ENCODE data around the gene PMS2.
"Not testable (repeated sequence)": the region's sequence is repeated elsewhere in the genome, so short reads cannot be mapped to it uniquely, and the experiment has no call there.

The PMS2 gene

GRCh38 chr7:6012355-6013104 lies 3.7 kb upstream of the PMS2 start:
- no peak for DNase-seq (ENCODE audit: low read depth)

- no peak for DNase-seq (ENCODE audit: low read depth)
Observed at GRCh38 chr7:6011541-6011940, 2.7 kb upstream of the PMS2 start.

GRCh38 chr7:6010370-6010769 lies 1.5 kb upstream of the PMS2 start:
- DNase-seq (ENCODE audit: low read depth) = not testable (repeated sequence)

GRCh38 chr7:6007835-6008590 lies 836 bp downstream of the PMS2 start:
- not testable (repeated sequence) for DNase-seq (ENCODE audit: low read depth)

GRCh38 chr7:6007386-6007785 lies 1.5 kb downstream of the PMS2 start:
- no peak for DNase-seq (ENCODE audit: low read depth)

- DNase-seq (ENCODE audit: low read depth) = peak; percentile 58
Observed at GRCh38 chr7:5997210-5997808, 11.5 kb downstream of the PMS2 start.

GRCh38 chr7:5987061-5987460 lies 21.8 kb downstream of the PMS2 start:
- not testable (repeated sequence) for DNase-seq (ENCODE audit: low read depth)

- DNase-seq (ENCODE audit: low read depth) = not testable (repeated sequence)
Observed at GRCh38 chr7:5979680-5980314, 29.1 kb downstream of the PMS2 start.

GRCh38 chr7:5973580-5973979 lies 35.3 kb downstream of the PMS2 start:
- DNase-seq (ENCODE audit: low read depth) = not testable (repeated sequence)

- DNase-seq (ENCODE audit: low read depth) = not testable (repeated sequence)
Observed at GRCh38 chr7:5970347-5970911, 38.4 kb downstream of the PMS2 start, which contains the start of gene RSPH10B. RSPH10B (minus strand) TSS chr7:5970689; CDS start chr7:5967116, 3,573 bp downstream.

- not testable (repeated sequence) for DNase-seq (ENCODE audit: low read depth)
Observed at GRCh38 chr7:5963810-5964209, 45.0 kb downstream of the PMS2 start.

GRCh38 chr7:5963205-5963604 lies 45.6 kb downstream of the PMS2 start:
- not testable (repeated sequence) for DNase-seq (ENCODE audit: low read depth)

GRCh38 chr7:5934945-5935450 lies 73.9 kb downstream of the PMS2 start:
- not testable (repeated sequence) for DNase-seq (ENCODE audit: low read depth)

GRCh38 chr7:5931905-5932644 lies 76.8 kb downstream of the PMS2 start:
- DNase-seq (ENCODE audit: low read depth) = peak; percentile 38

- not testable (repeated sequence) for DNase-seq (ENCODE audit: low read depth)
Observed at GRCh38 chr7:5931250-5931649, 77.6 kb downstream of the PMS2 start.

GRCh38 chr7:5930290-5930689 lies 78.6 kb downstream of the PMS2 start:
- DNase-seq (ENCODE audit: low read depth) = not testable (repeated sequence)

GRCh38 chr7:5926263-5926870 lies 82.5 kb downstream of the PMS2 start:
- not testable (repeated sequence) for DNase-seq (ENCODE audit: low read depth)

- DNase-seq (ENCODE audit: low read depth) = not testable (repeated sequence)
Observed at GRCh38 chr7:5924630-5925029, 84.2 kb downstream of the PMS2 start.

GRCh38 chr7:5924180-5924579 lies 84.7 kb downstream of the PMS2 start:
- DNase-seq (ENCODE audit: low read depth) = not testable (repeated sequence)

Data from stromal cell of bone marrow (primary cell).